NCI-H345 treated with DMSO at 0.1 percent for 48 hours (cell line): ENCODE results near the gene GPR161.

Experiments used
- DNase-seq: peaks from one replicate; lab custom pipeline; 2025; ENCODE audit not compliant: unreplicated experiment; lab: John Stamatoyannopoulos, UW

The GPR161 gene

GRCh38 chr1:168150283-168150682, 13.6 kb upstream of the GPR161 start:
- DNase-seq, result no peak

- no peak for DNase-seq
Observed at GRCh38 chr1:168148916-168149315, 12.2 kb upstream of the GPR161 start.

GRCh38 chr1:168146626-168147025, 9.9 kb upstream of the GPR161 start:
- DNase-seq, result no peak

GRCh38 chr1:168146160-168146539, 9.4 kb upstream of the GPR161 start:
- no peak for DNase-seq

- peak; percentile 49 for DNase-seq
Observed at GRCh38 chr1:168145184-168146159, 8.7 kb upstream of the GPR161 start.

GRCh38 chr1:168141871-168142385, 5.2 kb upstream of the GPR161 start:
- DNase-seq, result no peak

- DNase-seq, result no peak
Observed at GRCh38 chr1:168139070-168139469, 2.3 kb upstream of the GPR161 start.

GRCh38 chr1:168138134-168138533, 1.4 kb upstream of the GPR161 start:
- no peak for DNase-seq

GRCh38 chr1:168137515-168137821, 738 bp upstream of the GPR161 start:
- no peak for DNase-seq

- no peak for DNase-seq
Observed at GRCh38 chr1:168135921-168136708, 615 bp downstream of the GPR161 start.

GRCh38 chr1:168135116-168135920, 1.4 kb downstream of the GPR161 start:
- peak; percentile 28 for DNase-seq

GRCh38 chr1:168134642-168135041, 2.1 kb downstream of the GPR161 start:
- no peak for DNase-seq

GRCh38 chr1:168134132-168134531, 2.6 kb downstream of the GPR161 start:
- DNase-seq, result no peak

GRCh38 chr1:168129933-168130332, 6.8 kb downstream of the GPR161 start:
- DNase-seq, result no peak

GRCh38 chr1:168127503-168127902, 9.2 kb downstream of the GPR161 start:
- DNase-seq, result no peak

- no peak for DNase-seq
Observed at GRCh38 chr1:168125051-168125450, 11.7 kb downstream of the GPR161 start.

GRCh38 chr1:168121401-168122011, 15.2 kb downstream of the GPR161 start:
- no peak for DNase-seq

- DNase-seq, result no peak
Observed at GRCh38 chr1:168119750-168120149, 17.0 kb downstream of the GPR161 start.

GRCh38 chr1:168116327-168116799, 20.4 kb downstream of the GPR161 start:
- peak; percentile 9 for DNase-seq

- no peak for DNase-seq
Observed at GRCh38 chr1:168114845-168115244, 21.9 kb downstream of the GPR161 start.
